IPS-15b (cell line): ENCODE measurements around the gene PRKACA.
"Not testable (repeated sequence)": the region's sequence is repeated elsewhere in the genome, so short reads cannot be mapped to it uniquely, and the experiment has no call there.

Experiments used
- H3K27me3 ChIP-seq: one replicate; pipeline ENCODE4 v1.6.1; 2013; ENCODE audit warnings: low read length; ENCODE audit not compliant: control insufficient read depth, insufficient read depth
- H3K36me3 ChIP-seq: one replicate; pipeline ENCODE4 v1.6.1; 2013; ENCODE audit warnings: low read length; ENCODE audit not compliant: control insufficient read depth, insufficient read depth
- H3K4me1 ChIP-seq: one replicate; pipeline ENCODE4 v1.6.1; 2013; ENCODE audit warnings: mild to moderate bottlenecking, low read length; ENCODE audit not compliant: control insufficient read depth, insufficient read depth
- H3K4me3 ChIP-seq: one replicate; pipeline ENCODE4 v1.5.1; 2013; ENCODE audit warnings: low read depth, low read length
- H3K9ac ChIP-seq: one replicate; pipeline ENCODE4 v1.6.1; 2013; ENCODE audit warnings: low read depth, mild to moderate bottlenecking, low read length
- H3K9me3 ChIP-seq: one replicate; pipeline ENCODE4 v1.6.1; 2013; ENCODE audit warnings: mild to moderate bottlenecking, low read length; ENCODE audit not compliant: control insufficient read depth, insufficient read depth

The PRKACA gene

DNA sequence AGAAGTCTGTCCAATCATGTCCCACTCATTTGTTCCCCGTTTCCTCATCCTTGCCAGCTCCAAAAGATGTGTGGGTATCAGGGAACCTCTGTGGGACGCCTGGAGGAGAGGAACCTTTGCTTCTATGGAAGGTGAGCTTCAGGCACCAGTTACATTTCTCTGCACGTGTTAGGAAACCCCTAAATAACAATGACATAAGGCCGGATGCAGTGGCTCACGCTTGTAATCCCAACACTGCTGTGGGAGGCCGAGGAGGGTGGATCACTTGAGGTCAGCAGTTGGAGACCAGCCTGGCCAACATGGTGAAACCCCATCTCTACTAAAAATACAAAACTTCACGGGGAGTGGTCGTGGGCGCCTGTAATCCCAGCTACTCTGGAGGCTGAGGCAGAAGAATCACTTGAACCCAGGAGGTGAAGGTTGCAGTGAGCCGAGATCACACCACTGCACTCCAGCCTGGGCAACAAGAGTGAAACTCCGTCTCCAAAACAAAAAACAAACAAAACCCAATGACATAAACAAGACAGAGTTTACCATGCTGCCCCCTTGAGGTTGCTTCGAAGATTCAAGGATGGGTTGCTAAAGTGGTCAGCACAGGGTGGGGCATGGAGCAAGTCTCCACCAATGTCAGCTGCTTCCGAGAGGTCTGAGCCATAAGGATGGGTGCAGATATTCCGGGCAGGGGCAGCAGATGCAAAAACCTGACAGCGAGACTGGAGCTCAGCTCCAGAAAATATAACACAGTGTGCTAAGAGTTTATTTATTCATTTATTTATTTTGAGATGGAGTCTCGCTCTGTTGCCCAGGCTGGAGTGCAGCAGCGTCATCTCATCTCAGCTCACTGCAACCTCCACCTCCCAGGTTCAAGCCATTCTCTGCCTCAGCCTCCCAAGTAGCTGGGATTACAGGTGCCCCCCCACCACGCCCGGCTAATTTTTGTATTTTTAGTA, 74.6 kb downstream of the PRKACA start:
- H3K9me3 ChIP-seq, H3K4me1 ChIP-seq, H3K36me3 ChIP-seq, H3K4me3 ChIP-seq, H3K27me3 ChIP-seq, H3K9ac ChIP-seq: not testable (repeated sequence)
